VCaP (cell line): ENCODE results near the gene SULT1A1.
"Not testable (repeated sequence)": the region's sequence is repeated elsewhere in the genome, so short reads cannot be mapped to it uniquely, and the experiment has no call there.

Experiments used
- H3K27ac ChIP-seq: fragments of 450-650 bp; 2 replicates; pipeline ENCODE4 v1.5.1; 2017
- TF ChIP-seq, protein P1 (sequence below): fragments of 450-650 bp; conservative IDR thresholded peaks from 2 replicates; pipeline ENCODE4 v1.5.1; 2017; ENCODE audit warnings: mild to moderate bottlenecking, moderate library complexity

The SULT1A1 gene

GRCh38 chr16:28567292-28567691 lies 42.6 kb downstream of the SULT1A1 start:
- H3K27ac ChIP-seq = no peak overlapping the region
- TF ChIP-seq, protein P1, sequence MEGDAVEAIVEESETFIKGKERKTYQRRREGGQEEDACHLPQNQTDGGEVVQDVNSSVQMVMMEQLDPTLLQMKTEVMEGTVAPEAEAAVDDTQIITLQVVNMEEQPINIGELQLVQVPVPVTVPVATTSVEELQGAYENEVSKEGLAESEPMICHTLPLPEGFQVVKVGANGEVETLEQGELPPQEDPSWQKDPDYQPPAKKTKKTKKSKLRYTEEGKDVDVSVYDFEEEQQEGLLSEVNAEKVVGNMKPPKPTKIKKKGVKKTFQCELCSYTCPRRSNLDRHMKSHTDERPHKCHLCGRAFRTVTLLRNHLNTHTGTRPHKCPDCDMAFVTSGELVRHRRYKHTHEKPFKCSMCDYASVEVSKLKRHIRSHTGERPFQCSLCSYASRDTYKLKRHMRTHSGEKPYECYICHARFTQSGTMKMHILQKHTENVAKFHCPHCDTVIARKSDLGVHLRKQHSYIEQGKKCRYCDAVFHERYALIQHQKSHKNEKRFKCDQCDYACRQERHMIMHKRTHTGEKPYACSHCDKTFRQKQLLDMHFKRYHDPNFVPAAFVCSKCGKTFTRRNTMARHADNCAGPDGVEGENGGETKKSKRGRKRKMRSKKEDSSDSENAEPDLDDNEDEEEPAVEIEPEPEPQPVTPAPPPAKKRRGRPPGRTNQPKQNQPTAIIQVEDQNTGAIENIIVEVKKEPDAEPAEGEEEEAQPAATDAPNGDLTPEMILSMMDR = no peak

DNA sequence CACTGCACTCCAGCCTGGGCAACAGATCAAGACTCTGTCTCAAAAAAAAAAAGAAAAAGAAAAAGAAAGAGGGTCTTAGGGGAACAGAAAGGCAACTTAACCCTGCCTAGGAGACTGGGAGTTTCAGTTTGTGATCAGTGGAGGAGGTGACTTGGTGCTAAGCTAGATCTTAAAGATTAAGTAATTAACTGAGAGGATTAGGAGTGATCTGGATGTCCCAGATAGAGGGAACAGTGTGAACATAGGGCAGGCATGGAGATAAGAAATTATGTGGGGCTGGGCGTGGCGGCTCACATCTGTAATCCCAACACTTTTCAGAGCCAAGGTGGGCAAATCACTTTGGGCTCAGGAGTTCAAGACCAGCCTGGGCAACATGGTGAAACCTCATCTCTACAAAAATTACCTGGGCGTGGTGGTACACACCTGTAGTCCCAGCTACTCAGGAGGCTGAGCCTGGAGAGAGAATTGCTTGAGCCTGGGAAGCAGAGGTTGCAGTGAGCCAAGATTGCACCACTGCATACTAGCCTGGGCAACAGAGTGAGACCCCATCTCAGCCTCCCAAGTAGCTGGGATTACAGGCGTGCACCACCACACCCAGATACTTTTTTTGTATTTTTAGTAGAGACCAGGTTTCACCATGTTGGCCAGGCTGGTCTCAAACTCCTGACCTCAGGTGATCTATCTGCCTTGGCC lies 43.5 kb downstream of the SULT1A1 start:
- not testable (repeated sequence) for H3K27ac ChIP-seq

DNA sequence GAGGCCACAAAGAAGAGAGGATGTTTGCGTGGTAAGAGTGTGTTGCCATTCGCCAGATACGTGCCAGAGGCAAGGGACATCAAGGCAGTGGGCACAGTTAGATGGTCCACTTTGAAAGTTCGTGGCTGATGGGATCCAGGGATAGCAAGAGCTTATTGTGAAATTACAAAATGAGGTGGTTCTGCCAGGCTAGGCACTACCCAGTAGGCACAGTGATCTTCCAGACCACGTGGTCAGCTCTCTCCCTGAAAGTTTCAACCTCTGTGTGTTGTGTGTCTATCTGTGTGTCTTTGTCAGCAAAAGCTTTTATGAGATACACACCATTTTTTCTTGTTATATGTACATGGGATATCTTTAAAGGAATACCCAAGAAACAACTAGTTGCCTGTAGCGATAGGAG lies 46.6 kb downstream of the SULT1A1 start:
- H3K27ac ChIP-seq = no peak overlapping the region
- TF ChIP-seq, protein P1 = no peak

DNA sequence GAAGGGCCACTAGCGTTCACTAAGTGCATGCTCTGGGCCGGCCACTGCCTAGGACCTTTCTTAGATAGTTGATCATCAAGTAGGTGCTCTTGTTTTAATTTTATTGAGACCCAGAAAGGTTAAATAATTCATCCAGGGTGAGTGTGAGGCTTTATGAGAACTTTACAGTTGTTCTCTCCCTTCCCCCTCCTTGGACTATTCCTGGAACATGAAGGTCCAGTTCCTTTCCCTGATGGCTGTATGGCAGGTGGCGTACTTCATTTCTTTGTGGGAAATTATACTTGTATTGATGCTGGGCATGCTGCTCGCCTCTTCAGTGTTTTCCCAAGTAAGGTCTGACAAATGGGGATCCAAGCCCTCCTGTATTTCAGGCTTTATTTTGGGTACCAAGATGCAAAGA lies 47.6 kb downstream of the SULT1A1 start:
- no peak overlapping the region for H3K27ac ChIP-seq
- TF ChIP-seq, protein P1 = no peak

DNA sequence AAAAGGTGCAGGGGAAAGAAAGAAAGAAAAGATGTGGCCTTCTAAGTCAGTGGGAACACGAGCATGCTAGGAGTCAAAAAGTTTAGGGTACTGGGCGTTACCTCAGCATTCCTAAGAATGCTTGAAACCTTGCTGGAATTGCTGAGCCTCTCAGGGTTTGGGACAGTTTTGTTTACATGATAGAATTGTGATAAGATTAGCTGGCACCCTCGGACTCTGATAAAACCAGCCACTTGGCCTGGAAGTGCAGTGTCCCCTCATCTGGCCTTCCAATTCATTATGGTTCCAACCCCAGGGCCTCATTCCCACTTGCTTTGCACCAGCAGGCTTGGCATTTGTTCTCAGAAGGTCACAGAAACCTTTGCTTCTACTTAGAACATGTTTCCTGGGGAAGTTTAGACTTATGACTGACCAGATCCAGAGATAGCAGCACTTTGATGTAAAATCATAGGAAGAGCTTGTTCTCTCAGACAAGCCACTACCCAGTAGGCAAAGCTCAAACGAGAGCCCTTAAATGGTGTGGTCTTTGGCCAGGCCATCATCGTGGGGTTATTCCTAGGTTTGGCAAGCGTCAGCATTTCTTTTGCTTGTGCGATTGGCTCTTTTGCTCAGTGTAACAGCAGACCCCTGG lies 48.2 kb downstream of the SULT1A1 start:
- TF ChIP-seq, protein P1 = no peak
- H3K27ac ChIP-seq = peak overlapping the region; percentile 7; the same call in 1 of the 2 replicates

DNA sequence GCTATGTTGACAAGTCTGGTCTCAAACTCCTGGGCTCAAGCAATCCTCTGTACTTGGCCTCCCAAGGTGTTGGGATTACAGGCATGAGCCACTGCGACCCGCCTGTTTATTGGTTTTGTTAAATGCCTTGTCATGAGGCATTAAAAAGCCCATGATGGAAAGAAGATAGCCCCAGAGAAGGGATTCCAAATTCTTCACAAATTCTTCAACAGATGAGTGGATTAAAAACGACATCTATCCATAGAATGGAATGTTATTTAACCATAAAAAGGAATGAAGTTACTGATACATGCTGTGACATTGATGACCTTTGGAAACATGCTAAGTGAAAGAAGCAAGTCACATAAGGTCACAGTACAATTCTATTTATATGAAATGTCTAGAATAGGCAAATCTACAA lies 51.4 kb downstream of the SULT1A1 start:
- TF ChIP-seq, protein P1 = no peak

GRCh38 chr16:28556914-28557320 lies 52.9 kb downstream of the SULT1A1 start:
- no peak overlapping the region for H3K27ac ChIP-seq
- TF ChIP-seq, protein P1 = no peak

More for the DNA sequence above, 51.4 kb downstream of the SULT1A1 start:
- no peak overlapping the region for H3K27ac ChIP-seq

GRCh38 chr16:28555561-28555960 lies 54.3 kb downstream of the SULT1A1 start:
- TF ChIP-seq, protein P1 = no peak
- H3K27ac ChIP-seq = no peak overlapping the region
